Limb (tissue), 2 donors: Measurements from ENCODE around the gene TMEM187.

Experiments used
- DNase-seq, 2 donors: peaks; one replicate each; pipeline ENCODE4 v3.0.0-alpha.2; 2016; ENCODE audit errors: extremely low spot score in 2 of 2

The TMEM187 gene

DNA sequence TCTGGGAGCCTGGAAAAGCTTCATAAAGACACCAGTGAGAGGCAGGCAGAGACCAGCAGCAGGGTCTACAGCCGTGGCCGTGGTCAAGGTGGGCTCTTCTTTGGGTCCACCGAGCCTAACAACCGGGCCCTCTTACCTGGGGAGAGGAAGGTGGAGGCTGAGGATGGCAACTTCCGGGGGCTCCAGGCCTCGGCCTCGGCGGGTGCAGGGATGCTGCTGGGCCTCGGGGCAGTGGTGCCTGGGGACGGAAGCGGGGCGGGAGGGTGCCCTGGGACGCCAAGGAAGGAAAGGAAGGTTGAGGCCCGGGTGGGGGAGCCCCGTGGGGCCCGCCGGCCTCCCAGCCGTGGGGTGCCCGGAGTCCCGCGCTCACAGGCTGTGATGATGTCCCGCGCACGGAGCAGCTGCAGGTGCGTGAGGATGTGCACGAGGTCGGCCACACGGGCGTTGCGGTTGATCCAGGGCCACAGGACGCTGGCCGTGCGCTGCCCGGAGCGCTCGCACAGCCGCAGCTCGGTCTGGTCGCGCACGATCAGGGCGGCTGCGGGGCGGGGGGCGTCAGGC, 46.6 kb downstream of the TMEM187 start:
- DNase-seq: no peak

DNA sequence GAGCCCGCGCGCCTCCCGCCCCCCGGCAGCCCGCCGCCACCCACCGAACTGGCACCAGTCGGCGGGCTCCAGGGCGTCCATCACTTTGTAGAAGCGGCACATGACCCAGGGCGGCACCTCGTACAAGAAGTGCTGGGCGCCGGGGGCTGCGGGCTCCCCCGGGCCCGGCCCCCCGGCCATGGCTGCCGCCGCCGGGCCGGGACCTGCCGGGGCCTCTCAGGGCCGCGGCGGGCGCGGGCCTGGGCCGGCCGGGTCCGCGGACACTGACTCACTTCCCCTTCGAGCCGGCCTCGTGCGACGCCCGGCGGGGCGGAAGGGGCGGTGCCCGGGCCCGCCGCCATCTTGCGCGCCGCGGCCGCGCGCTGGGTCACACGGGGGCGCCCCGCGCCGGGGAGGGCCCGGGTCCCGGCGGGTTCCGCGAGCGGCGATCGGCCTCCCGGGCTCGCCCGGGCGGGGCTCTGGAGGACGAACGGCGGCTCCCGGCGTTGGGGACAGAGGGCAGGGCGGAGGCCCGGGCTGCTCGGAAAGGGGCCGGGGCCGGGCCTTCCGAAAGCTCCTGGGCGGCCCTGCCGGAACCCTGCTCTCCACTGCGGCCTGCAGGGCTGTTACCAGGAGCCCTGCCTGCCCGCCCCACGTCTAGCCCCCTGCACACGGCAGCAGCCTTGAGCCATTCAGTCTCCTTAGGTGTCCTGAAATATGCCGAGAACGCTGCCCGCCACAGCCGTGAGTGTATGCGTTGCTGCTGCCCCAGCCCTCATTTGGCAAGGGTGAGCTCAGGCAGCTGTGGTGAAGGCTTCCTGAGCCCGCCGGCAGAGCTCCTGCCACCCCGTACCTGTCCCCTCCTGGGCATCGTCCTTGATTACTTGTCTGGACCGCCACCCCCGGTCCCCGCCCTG, 47.3 kb downstream of the TMEM187 start, which contains the start of gene IRAK1:
Gene IRAK1, minus strand, starts transcription at position 270 of the 896 bp plus-strand sequence. Its CDS starts 90 bp downstream, at position 180.
- peak in 1 of 2 donors; percentile 71 for DNase-seq

DNA sequence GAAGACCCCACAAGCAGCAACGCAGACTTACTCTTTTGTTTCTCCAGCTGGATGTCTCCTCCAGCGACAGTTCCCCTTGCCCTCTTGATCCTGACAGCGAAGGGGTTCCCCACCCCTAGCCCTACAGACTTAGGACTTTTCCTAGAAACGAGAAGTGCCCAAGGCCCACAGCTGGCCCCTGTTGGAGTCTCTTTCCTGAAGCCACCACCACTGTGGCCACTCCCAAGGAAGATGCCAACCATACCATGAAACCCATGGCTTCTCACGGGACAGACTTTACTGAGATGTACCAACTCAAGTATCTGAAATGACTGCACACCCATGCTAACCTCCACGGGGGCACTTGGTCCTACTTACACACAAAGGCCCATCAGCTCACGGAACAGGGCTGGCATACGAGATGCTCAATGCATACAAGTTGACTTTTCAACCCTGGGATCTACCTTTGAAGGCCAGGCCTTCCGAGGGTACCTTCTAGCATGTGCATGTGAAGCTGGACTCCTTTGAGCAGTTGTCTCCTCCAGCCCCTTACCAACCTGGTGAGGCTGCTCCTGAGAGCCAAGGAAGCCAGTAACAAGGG, 48.1 kb downstream of the TMEM187 start:
- no peak for DNase-seq

DNA sequence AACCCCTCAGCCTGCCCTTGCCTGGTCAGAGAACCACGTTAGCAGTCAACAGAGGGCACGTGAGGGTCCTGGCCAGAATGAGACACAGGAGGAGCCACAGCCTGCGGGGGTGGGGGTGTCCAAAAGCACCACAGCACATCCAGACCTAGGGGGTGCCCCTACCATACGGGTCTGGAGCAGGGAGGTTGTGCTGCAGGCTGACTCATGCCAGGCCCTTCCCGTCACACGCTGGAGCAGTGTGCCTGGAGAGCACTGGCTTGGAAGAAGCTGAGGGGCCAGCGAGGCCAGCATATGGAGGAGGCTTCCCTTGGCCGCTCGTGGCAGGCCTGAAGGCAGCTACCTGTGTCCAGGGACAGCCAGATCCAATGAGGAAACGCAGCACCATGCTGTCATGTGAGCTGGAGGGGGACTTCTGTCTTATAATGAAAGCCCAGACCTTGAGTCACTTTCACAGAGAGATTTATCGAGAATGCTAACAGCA, 48.6 kb downstream of the TMEM187 start:
- DNase-seq: no peak

DNA sequence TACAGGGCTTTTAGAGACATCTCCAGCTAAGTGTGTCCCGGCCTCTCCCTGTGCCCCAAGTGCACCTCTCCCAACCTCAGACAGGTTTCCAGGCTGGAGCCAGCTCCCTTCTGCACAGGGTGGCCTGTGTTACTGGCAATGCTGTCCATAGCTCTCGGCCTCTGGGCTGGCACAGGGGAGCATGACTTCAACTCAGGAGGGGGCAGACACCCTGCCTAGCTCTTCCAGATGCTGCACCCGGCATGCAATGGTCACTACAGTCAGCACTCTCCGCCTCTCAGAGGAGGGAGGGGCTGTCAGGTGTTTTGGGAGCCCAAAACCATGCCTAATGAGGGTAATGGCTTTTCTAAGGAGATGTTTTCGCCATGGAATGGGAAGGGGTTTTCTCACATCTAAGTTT, 49.6 kb downstream of the TMEM187 start:
- DNase-seq: no peak

DNA sequence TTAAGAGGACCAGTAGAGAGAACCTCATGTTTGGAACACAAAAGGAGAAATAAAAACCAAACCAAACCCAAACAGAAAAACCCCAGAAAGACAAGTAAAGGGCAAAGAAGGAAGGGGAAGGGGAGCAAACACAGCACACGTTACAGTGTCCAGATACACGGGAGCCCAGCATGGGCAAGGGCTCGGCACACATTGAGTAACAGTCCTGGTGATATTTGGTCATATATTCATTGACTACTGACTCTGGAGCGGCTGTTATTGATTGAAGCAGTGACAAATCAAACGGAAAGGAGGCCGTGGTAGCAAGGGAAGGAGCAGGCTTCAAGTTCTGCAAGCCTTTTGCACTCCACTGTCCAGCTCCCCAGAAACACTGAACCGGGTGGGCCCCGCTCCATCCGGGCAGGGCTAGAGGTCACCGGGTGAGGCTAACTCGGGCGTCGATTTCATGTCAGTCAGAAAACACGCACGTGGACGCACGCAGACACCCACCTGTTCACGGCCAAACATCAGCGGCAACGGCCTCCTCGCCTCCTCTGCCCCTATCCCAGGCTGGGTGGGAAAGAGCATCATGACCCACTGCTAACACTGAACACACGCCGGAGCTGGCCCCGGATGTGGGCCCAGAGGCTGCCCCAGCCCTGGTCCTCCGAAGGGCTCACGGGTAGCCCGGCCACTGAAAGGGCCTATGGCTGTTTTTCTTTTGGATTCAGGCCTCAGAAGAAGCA, 50.9 kb downstream of the TMEM187 start:
- DNase-seq: no peak

DNA sequence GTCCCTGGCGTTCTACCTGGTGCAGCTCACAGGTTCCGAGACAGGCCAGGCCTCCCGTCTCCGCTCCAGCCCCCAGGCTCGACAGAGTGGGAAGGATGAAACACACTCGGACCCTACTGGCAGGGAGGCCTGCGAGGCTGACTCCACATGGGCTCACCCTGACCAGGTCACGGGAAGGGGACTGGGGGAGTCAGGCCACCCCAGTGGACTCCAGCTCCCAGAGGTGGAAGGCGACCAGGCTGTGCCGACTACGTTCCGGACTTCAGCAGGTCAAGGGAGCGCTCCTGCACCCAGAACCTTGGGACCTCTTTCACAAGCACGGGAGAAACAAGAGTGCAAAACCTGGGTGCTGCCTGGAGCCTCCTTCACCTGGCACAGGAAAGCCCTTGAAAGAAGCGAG, 51.7 kb downstream of the TMEM187 start:
- DNase-seq: no peak

DNA sequence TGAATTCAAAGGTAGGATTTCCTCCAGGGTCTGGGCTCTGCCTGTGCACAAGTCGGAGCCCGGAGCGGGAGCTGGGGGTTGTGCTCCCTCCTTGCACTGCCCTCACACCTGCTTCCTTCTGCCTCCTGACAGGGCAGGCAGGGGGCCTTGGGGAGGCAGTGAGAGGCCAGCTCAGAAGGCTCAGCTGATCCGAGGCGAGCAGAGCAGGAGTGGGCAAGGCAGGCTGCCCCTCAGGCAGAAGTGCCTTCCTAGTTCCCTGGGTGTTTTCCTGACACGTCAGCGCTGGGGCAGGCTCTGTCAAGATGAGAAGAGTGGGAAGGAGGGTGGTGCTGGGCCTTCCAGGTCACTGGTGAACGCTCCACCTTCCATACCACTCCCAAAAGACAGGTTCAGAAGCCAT, 52.7 kb downstream of the TMEM187 start:
- DNase-seq: no peak

DNA sequence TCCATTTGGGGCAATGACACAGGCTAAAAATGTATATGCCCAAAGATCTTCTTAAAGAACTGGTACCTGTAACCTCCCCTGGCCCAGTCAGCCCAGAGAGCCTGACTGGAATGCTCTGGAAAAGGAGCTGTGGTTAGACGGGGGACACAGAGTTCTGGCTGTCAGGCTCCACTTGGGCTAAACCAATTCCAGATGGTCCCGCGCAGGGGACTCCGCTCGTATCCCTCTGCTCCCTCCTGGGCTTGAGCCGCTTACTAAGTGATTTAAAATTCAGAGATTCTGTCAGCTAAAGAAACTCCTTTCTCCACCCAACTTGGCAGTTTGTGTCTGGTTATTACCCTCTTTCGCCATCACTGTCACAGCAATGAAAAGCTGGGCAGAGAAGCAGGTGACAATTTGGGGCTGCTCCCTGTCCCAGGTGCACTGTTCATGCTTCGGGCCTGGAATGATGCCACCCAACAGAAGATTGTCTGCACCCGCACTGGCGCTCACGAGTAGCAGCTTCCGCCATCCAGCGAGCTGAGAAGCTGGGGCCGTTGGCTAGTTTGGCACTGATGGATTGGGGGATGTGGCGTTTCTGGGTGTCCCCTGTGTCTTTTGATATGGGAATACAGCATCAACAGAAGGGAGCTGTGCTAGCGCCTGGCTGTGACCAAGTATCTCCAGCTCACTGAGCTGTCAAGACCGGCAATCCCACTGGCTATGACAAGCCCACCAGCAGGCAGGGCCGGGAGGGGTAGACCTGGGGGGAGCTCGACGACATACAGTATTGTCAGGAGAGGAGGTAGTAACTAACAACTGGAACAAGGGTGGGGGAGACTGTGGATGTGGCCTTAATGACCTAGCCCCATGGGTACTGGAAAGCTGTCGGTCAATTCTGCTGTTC, 53.8 kb downstream of the TMEM187 start:
- no peak for DNase-seq

DNA sequence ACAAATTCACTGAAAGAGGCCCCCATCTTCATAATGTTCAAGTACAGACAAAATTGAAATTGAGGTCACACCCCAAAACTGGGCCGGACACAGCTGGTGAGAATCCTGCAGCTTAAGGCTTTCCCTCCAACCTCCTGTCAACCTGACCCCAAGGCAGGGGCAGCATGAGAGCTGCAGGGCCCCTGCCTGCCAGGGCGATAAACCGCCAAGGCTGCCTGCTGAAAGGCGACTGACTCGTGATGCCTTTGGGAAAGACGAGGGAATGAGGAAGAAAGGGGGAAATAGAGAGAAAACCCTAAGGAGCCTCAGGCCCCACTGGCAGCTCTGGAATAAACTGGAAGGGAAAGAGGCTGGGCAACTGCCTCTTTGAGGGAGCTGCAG, 54.5 kb downstream of the TMEM187 start:
- DNase-seq: no peak

DNA sequence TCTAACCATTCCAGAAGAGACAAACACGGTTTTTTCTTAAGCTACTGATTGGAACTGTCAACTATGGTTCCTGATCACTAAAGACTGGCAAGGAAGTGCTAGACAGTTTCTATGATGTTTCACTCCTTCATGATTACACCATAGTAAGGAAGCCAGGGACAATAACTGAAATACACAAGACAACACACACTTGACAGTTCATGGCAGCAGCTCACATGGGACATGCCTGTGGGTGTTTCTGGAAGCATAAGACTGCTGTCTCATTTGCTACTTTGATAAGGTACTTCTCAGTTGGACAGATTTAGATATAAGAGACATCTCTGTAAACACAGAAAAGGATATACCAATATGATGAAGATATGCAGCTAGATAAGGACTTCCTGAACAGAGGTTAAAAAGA, 55.4 kb downstream of the TMEM187 start:
- DNase-seq: no peak

DNA sequence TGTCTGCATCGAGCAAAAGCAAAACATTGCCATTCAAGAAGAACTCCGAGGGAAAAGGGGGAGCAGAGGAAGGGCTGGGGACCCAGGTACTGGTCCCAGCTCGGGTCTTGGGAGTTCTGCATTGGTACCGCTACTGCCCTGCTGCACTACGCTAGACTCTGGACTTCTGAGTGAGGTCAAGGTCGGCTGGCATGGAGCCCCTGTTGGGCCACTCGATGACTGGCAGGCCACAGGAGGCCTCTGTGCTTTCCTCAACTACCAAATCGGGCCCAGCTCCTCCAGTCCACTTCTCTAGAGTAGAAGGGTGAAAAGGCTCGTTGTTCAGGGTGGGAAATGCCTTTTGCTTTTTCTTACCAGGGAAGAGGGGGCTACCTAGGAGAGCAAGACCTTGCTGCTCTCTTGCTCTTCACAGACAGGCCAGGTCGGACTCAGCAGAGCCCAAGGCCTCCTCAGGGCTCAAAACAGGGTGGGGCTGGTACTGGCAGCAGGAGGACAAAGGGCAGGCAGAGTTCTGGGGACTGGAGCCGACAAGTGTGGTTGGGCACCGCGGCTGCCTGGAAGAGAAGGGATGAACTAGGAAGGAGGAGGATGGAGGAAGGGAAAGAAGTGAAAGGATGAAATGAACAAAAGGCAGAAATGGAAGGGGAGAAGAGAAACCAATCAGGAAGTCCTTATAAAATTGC, 56.1 kb downstream of the TMEM187 start:
- no peak for DNase-seq

DNA sequence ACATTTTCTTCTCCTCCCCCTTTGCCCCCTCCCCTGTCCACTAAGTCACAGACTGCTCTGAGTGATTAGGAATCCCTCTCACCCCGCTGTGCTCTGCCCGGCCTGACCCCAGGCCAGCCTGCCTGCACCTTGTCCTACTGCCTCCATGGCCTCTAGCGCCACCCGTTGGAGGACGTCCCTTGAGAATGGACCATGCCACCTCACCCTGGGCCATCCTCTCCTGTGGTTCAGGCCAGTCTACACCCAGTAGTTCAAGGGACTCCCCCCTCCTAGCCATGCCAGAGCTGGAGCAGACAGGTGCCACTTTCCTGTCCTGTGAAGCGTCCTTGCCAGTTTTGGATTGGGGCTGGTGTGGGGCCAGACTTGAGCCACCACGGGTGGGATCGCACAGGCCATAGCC, 56.9 kb downstream of the TMEM187 start:
- no peak for DNase-seq

DNA sequence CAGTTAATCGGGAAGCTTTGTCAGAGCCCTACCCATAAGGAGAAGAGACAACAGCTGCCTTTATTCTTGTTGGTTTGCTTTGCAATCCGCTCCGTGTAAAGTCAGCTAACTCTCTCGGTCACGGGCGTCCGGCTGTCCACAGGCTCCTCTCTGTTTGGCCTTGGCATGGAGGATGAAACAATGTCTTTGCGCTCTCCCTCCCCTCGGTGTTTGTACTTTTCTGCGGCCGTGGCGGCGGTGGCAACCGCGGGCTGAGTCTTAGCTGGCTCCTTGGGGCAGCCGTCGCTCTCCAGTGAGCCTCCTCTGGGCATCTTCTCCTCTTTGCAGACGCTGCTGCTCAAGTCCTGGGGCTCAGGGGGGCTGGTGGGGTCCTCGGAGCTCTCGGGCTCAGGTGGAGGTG, 57.7 kb downstream of the TMEM187 start:
- DNase-seq: no peak

DNA sequence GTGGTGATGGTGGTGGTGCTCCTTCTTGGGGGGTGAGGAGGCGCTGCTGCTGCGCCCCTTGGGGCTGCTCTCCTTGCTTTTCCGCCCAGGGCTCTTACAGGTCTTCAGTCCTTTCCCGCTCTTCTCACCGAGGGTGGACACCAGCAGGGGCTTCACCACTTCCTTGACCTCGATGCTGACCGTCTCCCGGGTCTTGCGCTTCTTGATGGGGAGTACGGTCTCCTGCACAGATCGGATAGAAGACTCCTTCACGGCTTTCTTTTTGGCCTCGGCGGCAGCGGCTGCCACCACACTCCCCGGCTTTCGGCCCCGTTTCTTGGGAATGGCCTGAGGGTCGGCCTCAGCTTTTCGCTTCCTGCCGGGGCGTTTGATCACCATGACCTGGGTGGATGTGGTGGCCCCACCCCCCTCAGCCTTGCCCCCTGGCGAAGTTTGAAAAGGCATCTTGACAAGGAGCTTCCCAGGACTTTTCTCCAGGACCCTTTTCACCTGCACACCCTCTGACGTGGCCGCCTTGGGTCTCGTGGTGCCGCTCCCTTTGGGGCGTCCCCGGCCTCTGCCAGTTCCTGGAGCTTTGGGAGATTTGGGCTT, 58.3 kb downstream of the TMEM187 start:
- DNase-seq: no peak

DNA sequence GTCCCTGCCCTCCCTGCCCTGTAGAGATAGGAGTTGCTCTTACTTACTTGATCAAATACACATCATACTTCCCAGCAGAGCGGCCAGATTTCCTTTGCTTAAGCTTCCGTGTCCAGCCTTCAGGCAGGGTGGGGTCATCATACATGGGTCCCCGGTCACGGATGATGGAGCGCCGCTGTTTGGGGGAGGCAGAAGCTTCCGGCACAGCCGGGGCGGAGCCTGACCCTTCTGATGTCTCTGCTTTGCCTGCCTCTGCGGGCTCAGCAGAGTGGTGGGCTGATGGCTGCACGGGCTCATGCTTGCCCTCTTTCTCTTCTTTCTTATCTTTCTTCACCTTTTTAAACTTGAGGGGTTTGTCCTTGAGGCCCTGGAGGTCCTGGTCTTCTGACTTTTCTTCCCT, 59.6 kb downstream of the TMEM187 start:
- no peak for DNase-seq

DNA sequence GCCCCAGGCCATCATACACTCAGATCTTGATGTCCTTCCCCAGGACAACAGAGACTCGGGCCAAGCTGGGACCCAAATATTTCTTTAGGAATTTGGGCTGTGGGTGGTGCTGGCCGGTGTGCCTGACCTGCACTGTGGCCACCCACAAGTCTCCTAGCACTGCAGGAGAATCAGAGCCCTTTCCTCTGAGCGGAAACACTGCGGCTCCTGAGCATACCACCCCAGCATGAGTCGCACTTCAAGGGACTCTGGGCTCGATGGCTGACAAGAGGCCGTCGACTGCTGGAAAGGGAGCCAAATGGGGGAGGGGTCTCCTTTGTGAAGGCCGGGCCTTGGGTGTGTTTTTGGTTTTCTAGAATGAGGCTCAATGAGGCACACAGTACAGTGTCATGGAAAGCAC, 60.1 kb downstream of the TMEM187 start:
- no peak for DNase-seq
